ENCODE data around the gene DPEP2.

DNA sequence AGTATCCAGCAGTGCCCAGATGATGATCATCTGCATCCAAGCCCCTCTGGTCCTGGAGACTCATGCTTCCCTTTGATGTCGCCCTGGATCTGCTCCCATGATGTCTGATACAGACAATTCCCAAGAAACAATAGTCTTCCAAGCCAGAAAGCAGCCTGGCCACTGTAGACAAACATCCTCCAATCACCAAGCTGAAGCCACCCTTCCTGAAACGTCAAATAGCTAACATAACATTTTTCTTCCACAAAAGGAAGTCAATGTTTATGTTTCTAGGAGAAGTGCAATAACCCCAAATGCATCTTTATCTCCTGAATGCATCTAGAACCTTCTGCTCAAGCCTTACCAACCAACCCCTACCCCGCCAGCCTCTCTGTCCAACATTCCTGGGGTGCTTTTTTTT, 1.2 kb upstream of the DPEP2 start:
- TF ChIP-seq, protein P1, sequence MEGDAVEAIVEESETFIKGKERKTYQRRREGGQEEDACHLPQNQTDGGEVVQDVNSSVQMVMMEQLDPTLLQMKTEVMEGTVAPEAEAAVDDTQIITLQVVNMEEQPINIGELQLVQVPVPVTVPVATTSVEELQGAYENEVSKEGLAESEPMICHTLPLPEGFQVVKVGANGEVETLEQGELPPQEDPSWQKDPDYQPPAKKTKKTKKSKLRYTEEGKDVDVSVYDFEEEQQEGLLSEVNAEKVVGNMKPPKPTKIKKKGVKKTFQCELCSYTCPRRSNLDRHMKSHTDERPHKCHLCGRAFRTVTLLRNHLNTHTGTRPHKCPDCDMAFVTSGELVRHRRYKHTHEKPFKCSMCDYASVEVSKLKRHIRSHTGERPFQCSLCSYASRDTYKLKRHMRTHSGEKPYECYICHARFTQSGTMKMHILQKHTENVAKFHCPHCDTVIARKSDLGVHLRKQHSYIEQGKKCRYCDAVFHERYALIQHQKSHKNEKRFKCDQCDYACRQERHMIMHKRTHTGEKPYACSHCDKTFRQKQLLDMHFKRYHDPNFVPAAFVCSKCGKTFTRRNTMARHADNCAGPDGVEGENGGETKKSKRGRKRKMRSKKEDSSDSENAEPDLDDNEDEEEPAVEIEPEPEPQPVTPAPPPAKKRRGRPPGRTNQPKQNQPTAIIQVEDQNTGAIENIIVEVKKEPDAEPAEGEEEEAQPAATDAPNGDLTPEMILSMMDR (IDR thresholded peaks at IDR 0.05 in 4 of 5, conservative IDR thresholded peaks at IDR 0.05 in 1 of 5), result no peak
- no peak for TF ChIP-seq POLR2A (IDR thresholded peaks at IDR 0.05)
